Caco-2 (cell line): ENCODE measurements around the gene LRRFIP1. TPM values are rescaled to one million over a fixed set of nuclear protein-coding genes. Genes with fewer than 3 reads are reported as not detected.

Source experiments
- BruUV-seq: library from RNA; stranded (reverse); fragments of 400-500 nt; replicated peaks from 2 replicates; lab custom pipeline; 2021; lab: Mats Ljungman, UMichigan
- CTCF ChIA-PET: fragments of 300-600 bp; sonication (Branson Sonifier 250); formaldehyde crosslinking; loops from one replicate; lab custom pipeline; 2022; ENCODE audit warnings: antibody characterized with exemption; lab: Charles Lee
- POLR2A ChIA-PET: fragments of 300-600 bp; sonication (Branson Sonifier 250); formaldehyde crosslinking; loops from one replicate; lab custom pipeline; 2022; ENCODE audit warnings: antibody characterized with exemption; lab: Charles Lee
- DNase-seq, 2 experiments: peaks; one replicate each; pipeline versions ENCODE4 v3.0.0 to v3.0.0-alpha.2; 2020 to 2022
- H3K27me3 ChIP-seq: replicated peaks from 2 replicates; pipeline ENCODE4 v1.6.0; 2011; ENCODE audit warnings: low read length; ENCODE audit not compliant: control insufficient read depth, insufficient read depth
- H3K36me3 ChIP-seq: 2 replicates; pipeline ENCODE4 v1.5.1; 2011; ENCODE audit warnings: low read length; ENCODE audit not compliant: control insufficient read depth, insufficient read depth
- H3K4me1 ChIP-seq: fragments of 250-450 bp; sonication (Bioruptor Pico); 2 replicates; pipeline ENCODE4 v1.5.1; 2020; ENCODE audit warnings: mild to moderate bottlenecking
- H3K4me3 ChIP-seq: 2 replicates; pipeline ENCODE4 v1.5.1; 2011; ENCODE audit warnings: low read depth, mild to moderate bottlenecking, control low read depth, low read length
- H3K9me3 ChIP-seq: fragments of 250-450 bp; sonication (Bioruptor Pico); 2 replicates; pipeline ENCODE4 v1.5.1; 2020; ENCODE audit warnings: mild to moderate bottlenecking, moderate library complexity
- H3K27ac Mint-ChIP-seq: one replicate; pipeline ENCODE4 v1.8.0; 2022; ENCODE audit warnings: mixed read lengths; ENCODE audit not compliant: unreplicated experiment
- H3K27me3 Mint-ChIP-seq: one replicate; pipeline ENCODE4 v1.8.0; 2022; ENCODE audit warnings: mixed read lengths; ENCODE audit not compliant: insufficient read depth, unreplicated experiment
- H3K36me3 Mint-ChIP-seq: one replicate; pipeline ENCODE4 v1.8.0; 2022; ENCODE audit warnings: mild to moderate bottlenecking, mixed read lengths; ENCODE audit not compliant: insufficient read depth, unreplicated experiment
- H3K4me1 Mint-ChIP-seq: one replicate; pipeline ENCODE4 v1.8.0; 2022; ENCODE audit warnings: low read depth, mixed read lengths; ENCODE audit not compliant: unreplicated experiment
- H3K4me3 Mint-ChIP-seq: one replicate; pipeline ENCODE4 v1.8.0; 2022; ENCODE audit warnings: mild to moderate bottlenecking, moderate library complexity, mixed read lengths; ENCODE audit not compliant: unreplicated experiment
- H3K9me3 Mint-ChIP-seq: one replicate; pipeline ENCODE4 v1.8.0; 2022; ENCODE audit warnings: mixed read lengths; ENCODE audit not compliant: unreplicated experiment
- intact Hi-C: fragments of 100-400 bp; cut with micrococcal nuclease; formaldehyde crosslinking; loops from one replicate; pipeline ENCODE4 v1.10.0; 2022; ENCODE audit not compliant: unreplicated experiment
- total RNA-seq: library from RNA; stranded (reverse); gene quantifications from 2 replicates; pipeline ENCODE4 v1.2.3, GENCODE V29; 2022
- TF ChIP-seq, protein P1 (sequence below), 2 experiments: fragments of 200-600 bp in 1 of 2; IDR thresholded peaks; 1 replicate in 1 of 2; 2 replicates in 1 of 2; pipeline versions ENCODE4 v1.5.1 to v1.8.0; 2011 to 2022; ENCODE audit warnings: antibody characterized with exemption in 1 of 2, control low read depth in 1 of 2, inconsistent platforms in 1 of 2, low read depth in 1 of 2, low read length in 1 of 2, mild to moderate bottlenecking in 1 of 2, moderate library complexity in 1 of 2; ENCODE audit not compliant: insufficient read depth in 1 of 2, severe bottlenecking in 1 of 2, unreplicated experiment in 1 of 2

Gene LRRFIP1
- total RNA-seq, 1 experiment from 2014 or later, result 37.1 TPM

DNA sequence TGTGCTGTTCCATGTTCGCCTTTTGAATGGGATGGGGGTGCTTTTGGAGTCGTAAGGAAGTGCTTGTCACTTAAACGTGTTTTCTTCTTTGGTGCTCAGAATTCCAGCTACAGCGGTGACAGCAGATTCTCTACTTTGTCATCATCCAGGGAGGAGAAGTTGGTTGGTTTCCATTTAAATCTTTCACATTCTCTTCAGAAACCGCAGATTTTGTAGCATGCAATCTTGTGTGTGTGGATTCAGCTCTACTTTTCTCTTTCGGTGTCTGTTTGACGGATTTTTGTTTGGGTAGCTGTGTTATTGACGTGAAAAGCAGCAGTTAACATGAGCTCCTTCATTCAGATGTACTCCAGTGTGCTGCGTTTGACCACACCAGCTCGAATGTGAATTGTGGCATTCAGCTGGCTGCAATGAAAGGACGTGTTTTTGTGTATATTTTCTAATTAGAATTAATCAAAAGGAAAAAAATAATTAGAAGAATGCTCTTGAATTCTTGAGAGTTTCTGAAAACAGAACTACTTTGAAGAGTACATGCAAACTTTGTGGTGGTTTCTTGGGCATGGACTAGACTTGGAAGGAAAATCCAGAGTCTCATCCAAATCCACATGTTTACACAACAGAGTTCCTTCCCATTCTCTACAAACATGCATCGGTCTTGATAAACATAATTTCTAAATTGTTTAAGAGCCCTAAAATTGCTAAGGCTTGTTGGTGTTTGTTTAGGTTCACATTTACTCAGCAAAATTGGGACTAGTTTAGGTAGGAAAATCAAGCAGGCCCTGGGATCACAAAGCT is 102.5 kb downstream of the LRRFIP1 start:
- H3K36me3 Mint-ChIP-seq, result peaks cover 6% of the 10 kb centered on the region
- CTCF ChIA-PET, result no interaction called here
- BruUV-seq, result no TSS peak
- H3K4me1 Mint-ChIP-seq, result peaks cover 25% of the 10 kb centered on the region
- H3K9me3 ChIP-seq, result no peaks in the 10 kb centered on the region
- H3K27ac Mint-ChIP-seq, result no peak overlapping the region
- peaks cover 18% of the 10 kb centered on the region for H3K4me1 ChIP-seq
- H3K27me3 ChIP-seq, result no peaks in the 10 kb centered on the region
- no peaks in the 10 kb centered on the region for H3K36me3 ChIP-seq
- H3K27me3 Mint-ChIP-seq, result no peaks in the 10 kb centered on the region
- no peak overlapping the region for H3K4me3 Mint-ChIP-seq
- no peaks in the 10 kb centered on the region for H3K9me3 Mint-ChIP-seq
- TF ChIP-seq, protein P1, sequence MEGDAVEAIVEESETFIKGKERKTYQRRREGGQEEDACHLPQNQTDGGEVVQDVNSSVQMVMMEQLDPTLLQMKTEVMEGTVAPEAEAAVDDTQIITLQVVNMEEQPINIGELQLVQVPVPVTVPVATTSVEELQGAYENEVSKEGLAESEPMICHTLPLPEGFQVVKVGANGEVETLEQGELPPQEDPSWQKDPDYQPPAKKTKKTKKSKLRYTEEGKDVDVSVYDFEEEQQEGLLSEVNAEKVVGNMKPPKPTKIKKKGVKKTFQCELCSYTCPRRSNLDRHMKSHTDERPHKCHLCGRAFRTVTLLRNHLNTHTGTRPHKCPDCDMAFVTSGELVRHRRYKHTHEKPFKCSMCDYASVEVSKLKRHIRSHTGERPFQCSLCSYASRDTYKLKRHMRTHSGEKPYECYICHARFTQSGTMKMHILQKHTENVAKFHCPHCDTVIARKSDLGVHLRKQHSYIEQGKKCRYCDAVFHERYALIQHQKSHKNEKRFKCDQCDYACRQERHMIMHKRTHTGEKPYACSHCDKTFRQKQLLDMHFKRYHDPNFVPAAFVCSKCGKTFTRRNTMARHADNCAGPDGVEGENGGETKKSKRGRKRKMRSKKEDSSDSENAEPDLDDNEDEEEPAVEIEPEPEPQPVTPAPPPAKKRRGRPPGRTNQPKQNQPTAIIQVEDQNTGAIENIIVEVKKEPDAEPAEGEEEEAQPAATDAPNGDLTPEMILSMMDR (IDR thresholded peaks at IDR 0.05; ENCODE audit: insufficient read depth in 1 of 2, low read depth in 1 of 2, low read length in 1 of 2, severe bottlenecking in 1 of 2, unreplicated experiment in 1 of 2), result no peak
- H3K4me3 ChIP-seq, result no peak overlapping the region
- intact Hi-C loops, result no loop called here
- POLR2A ChIA-PET, result no interaction called here
- no peak for DNase-seq

DNA sequence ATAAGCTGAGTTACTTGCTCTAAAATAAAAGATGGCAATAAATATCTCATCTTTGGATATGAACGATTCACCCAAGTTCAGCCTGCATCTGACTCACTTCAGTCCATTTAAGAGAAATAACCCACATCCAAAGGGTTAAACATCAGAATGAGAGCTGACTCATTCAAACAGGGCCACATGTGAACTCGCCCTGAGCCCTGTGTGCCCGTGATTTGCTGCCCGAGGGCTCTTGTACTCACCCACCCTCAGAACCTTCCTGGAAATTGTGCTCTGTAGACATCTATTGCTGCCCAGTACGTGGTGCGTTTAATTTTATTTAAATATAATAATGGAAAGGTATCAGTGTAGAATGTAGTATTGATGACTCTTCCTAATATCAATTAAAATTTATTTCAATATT is 104.3 kb downstream of the LRRFIP1 start:
- Histone ChIP-seq H3K27me3 (no peaks in the 10 kb centered on the region), H3K36me3 (no peaks in the 10 kb centered on the region), H3K4me1 (peaks cover 17% of the 10 kb centered on the region; the same call in 1 of the 2 replicates), H3K9me3 (no peaks in the 10 kb centered on the region), H3K4me3 (no peak overlapping the region)
- CTCF ChIA-PET, result no interaction called here
- no peaks in the 10 kb centered on the region for H3K27me3 Mint-ChIP-seq
- DNase-seq, result no peak
- H3K9me3 Mint-ChIP-seq, result no peaks in the 10 kb centered on the region
- H3K4me1 Mint-ChIP-seq, result peaks cover 22% of the 10 kb centered on the region
- TF ChIP-seq, protein P1 (IDR thresholded peaks at IDR 0.05; ENCODE audit: insufficient read depth in 1 of 2, low read depth in 1 of 2, low read length in 1 of 2, severe bottlenecking in 1 of 2, unreplicated experiment in 1 of 2), result no peak
- H3K4me3 Mint-ChIP-seq, result no peak overlapping the region
- H3K36me3 Mint-ChIP-seq, result peaks cover 10% of the 10 kb centered on the region
- BruUV-seq, result no TSS peak
- H3K27ac Mint-ChIP-seq, result peak overlapping the region; percentile 42
- intact Hi-C loops, result no loop called here
- POLR2A ChIA-PET, result no interaction called here

DNA sequence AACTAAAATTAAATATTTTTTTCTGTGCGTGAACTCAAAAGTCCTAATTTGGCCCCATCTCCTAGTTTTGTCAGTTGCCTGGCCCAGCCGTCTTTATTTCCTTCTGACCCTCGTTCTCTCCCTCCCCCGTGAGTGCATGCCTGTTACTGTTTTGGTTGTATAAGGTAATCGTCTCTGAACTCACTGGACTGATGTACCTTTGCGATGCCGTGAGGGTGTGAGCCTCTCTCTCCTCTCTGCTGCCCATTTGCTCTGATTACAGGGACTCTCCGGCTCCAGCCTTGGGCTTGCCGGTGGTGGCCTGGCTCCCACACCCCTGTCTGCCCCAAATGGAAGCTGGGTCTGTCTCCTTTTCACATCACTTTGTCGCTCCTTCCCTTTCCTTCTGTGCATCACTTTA is 104.7 kb downstream of the LRRFIP1 start:
- no peak overlapping the region for H3K4me3 Mint-ChIP-seq
- Histone ChIP-seq H3K4me3 (no peak overlapping the region), H3K4me1 (peaks cover 17% of the 10 kb centered on the region; the same call in 1 of the 2 replicates), H3K36me3 (no peaks in the 10 kb centered on the region), H3K9me3 (no peaks in the 10 kb centered on the region), H3K27me3 (no peaks in the 10 kb centered on the region)
- POLR2A ChIA-PET, result no interaction called here
- H3K27me3 Mint-ChIP-seq, result no peaks in the 10 kb centered on the region
- H3K27ac Mint-ChIP-seq, result no peak overlapping the region
- DNase-seq, result no peak
- intact Hi-C loops, result no loop called here
- BruUV-seq, result no TSS peak
- TF ChIP-seq, protein P1 (IDR thresholded peaks at IDR 0.05; ENCODE audit: insufficient read depth in 1 of 2, low read depth in 1 of 2, low read length in 1 of 2, severe bottlenecking in 1 of 2, unreplicated experiment in 1 of 2), result no peak
- H3K9me3 Mint-ChIP-seq, result no peaks in the 10 kb centered on the region
- peaks cover 23% of the 10 kb centered on the region for H3K4me1 Mint-ChIP-seq
- peaks cover 10% of the 10 kb centered on the region for H3K36me3 Mint-ChIP-seq
- CTCF ChIA-PET, result no interaction called here
